SK-N-SH (cell line): ENCODE data around the gene XRN2. TPM values are rescaled to one million over a fixed set of nuclear protein-coding genes. Genes with fewer than 3 reads are reported as not detected.

ENCODE experiments used
- CTCF ChIA-PET: fragments of 300-600, 350-600 bp; formaldehyde crosslinking; extraction: SDS; loops from one replicate; lab custom pipeline; 2021; lab: Yijun Ruan, JAX
- POLR2A ChIA-PET: fragments of 350-600 bp; sonication (Branson Sonifier 250); formaldehyde crosslinking; extraction: SDS; loops from one replicate; lab custom pipeline; 2020; ENCODE audit warnings: antibody characterized with exemption, inconsistent platforms; lab: Yijun Ruan, JAX
- DNase-seq: peaks from one replicate; pipeline ENCODE4 v3.0.0; 2012
- H2AFZ ChIP-seq: fragments of 200-600 bp; sonication (generic); 2 replicates; pipeline ENCODE4 v1.8.1; 2016; ENCODE audit warnings: antibody characterized with exemption, mild to moderate bottlenecking, low read depth
- H3F3A ChIP-seq: fragments of 200-600 bp; sonication (generic); replicated peaks from 2 replicates; pipeline ENCODE3; 2016; ENCODE audit warnings: antibody characterized with exemption, mild to moderate bottlenecking; ENCODE audit not compliant: insufficient read depth
- H3K27ac ChIP-seq, 2 experiments: fragments of 200-500 bp in 1 of 2; fragments of 200-600 bp in 1 of 2; sonication (Bioruptor generic) in 1 of 2; sonication (generic), shearing (Covaris generic) in 1 of 2; 2 replicates each; pipeline versions ENCODE4 v1.5.1 to v1.6.1; 2014 to 2016; ENCODE audit warnings: low read depth in 2 of 2, inconsistent platforms in 1 of 2, low read length in 1 of 2, mild to moderate bottlenecking in 1 of 2, mixed read lengths in 1 of 2
- H3K27me3 ChIP-seq: fragments of 200-600 bp; sonication (generic), shearing (Covaris generic); 2 replicates; pipeline ENCODE4 v1.6.1; 2016; ENCODE audit warnings: mixed run types; ENCODE audit not compliant: insufficient read depth
- H3K36me3 ChIP-seq, 2 experiments: fragments of 200-500 bp in 1 of 2; fragments of 200-600 bp in 1 of 2; sonication (Bioruptor generic) in 1 of 2; sonication (generic) in 1 of 2; replicated peaks in 1 of 2; 2 replicates each; pipeline versions ENCODE3 to v1.5.1; 2014 to 2016; ENCODE audit warnings: low read length in 1 of 2, mild to moderate bottlenecking in 1 of 2; ENCODE audit not compliant: insufficient read depth in 2 of 2, control insufficient read depth in 1 of 2
- H3K4me1 ChIP-seq, 2 experiments: fragments of 200-500 bp in 1 of 2; fragments of 200-600 bp in 1 of 2; sonication (Bioruptor generic) in 1 of 2; sonication (generic), shearing (Covaris generic) in 1 of 2; 2 replicates each; pipeline versions ENCODE4 v1.5.1 to v1.6.1; 2014 to 2016; ENCODE audit warnings: low read depth in 1 of 2, low read length in 1 of 2, mixed run types in 1 of 2; ENCODE audit not compliant: insufficient read depth in 2 of 2, control insufficient read depth in 1 of 2
- H3K4me2 ChIP-seq: fragments of 200-600 bp; sonication (generic), shearing (Covaris generic); 2 replicates; pipeline ENCODE4 v1.6.1; 2017; ENCODE audit warnings: mixed run types
- H3K4me3 ChIP-seq, 2 experiments: fragments of 200-500 bp in 1 of 2; fragments of 200-600 bp in 1 of 2; sonication (Bioruptor generic) in 1 of 2; sonication (generic), shearing (Covaris generic) in 1 of 2; 2 replicates each; pipeline versions ENCODE4 v1.5.1 to v1.8.1; 2014 to 2016; ENCODE audit warnings: low read depth in 2 of 2, inconsistent platforms in 1 of 2, low read length in 1 of 2, mild to moderate bottlenecking in 1 of 2, mixed read lengths in 1 of 2, moderate library complexity in 1 of 2
- H3K79me2 ChIP-seq: fragments of 200-600 bp; sonication (generic); 2 replicates; pipeline ENCODE4 v1.8.1; 2017; ENCODE audit warnings: mild to moderate bottlenecking; ENCODE audit not compliant: insufficient read depth
- H3K9ac ChIP-seq: fragments of 200-600 bp; sonication (generic); 2 replicates; pipeline ENCODE4 v1.6.1; 2017; ENCODE audit warnings: mixed run types
- H3K9me2 ChIP-seq: fragments of 200-600 bp; sonication (generic); 2 replicates; pipeline ENCODE4 v1.6.1; 2017; ENCODE audit warnings: mixed run types
- H3K9me3 ChIP-seq: fragments of 200-600 bp; sonication (generic); 2 replicates; pipeline ENCODE4 v1.6.1; 2017; ENCODE audit warnings: mixed run types, mild to moderate bottlenecking, moderate library complexity
- H4K20me1 ChIP-seq: fragments of 200-600 bp; sonication (generic); 2 replicates; pipeline ENCODE4 v1.6.1; 2017; ENCODE audit warnings: mild to moderate bottlenecking, mixed run types; ENCODE audit not compliant: insufficient read depth
- CHD2 ChIP-seq: fragments of 150-350 bp; IDR thresholded peaks from 2 replicates; pipeline ENCODE4 v1.6.1; 2018; ENCODE audit warnings: low read length; ENCODE audit not compliant: partially characterized antibody
- EP300 ChIP-seq, 2 experiments: IDR thresholded peaks; 2 replicates each; pipeline versions ENCODE4 v1.4.0 to v1.6.1; 2012; ENCODE audit warnings: borderline replicate concordance in 1 of 2, low read depth in 1 of 2, low read length in 1 of 2
- EZH2phosphoT487 ChIP-seq: fragments of 200-600 bp; sonication (generic); IDR thresholded peaks from 2 replicates; pipeline ENCODE4 v1.6.1; 2017; ENCODE audit warnings: low read depth, mixed run types, mild to moderate bottlenecking, antibody characterized with exemption, moderate library complexity, borderline replicate concordance
- FOSL2 ChIP-seq: IDR thresholded peaks from 2 replicates; pipeline ENCODE4 v1.4.0; 2012; ENCODE audit warnings: low read depth, mild to moderate bottlenecking, moderate library complexity, borderline replicate concordance
- GATA2 ChIP-seq: sonication (generic); formaldehyde crosslinking; IDR thresholded peaks from 2 replicates; pipeline ENCODE4 v1.5.0; 2020; ENCODE audit warnings: mild to moderate bottlenecking, missing genetic modification reagents
- JUND ChIP-seq: IDR thresholded peaks from 2 replicates; pipeline ENCODE4 v1.4.0; 2012
- MXI1 ChIP-seq: IDR thresholded peaks from 2 replicates; pipeline ENCODE4 v1.6.1; 2012; ENCODE audit warnings: mild to moderate bottlenecking, low read depth, low read length, improper control_type of control experiment
- NRF1 ChIP-seq: IDR thresholded peaks from 2 replicates; pipeline ENCODE4 v1.6.1; 2012; ENCODE audit warnings: low read depth, mild to moderate bottlenecking, low read length
- TAF1 ChIP-seq: IDR thresholded peaks from 2 replicates; pipeline ENCODE4 v1.6.1; 2012; ENCODE audit warnings: low read depth, mild to moderate bottlenecking, low read length, moderate library complexity, borderline replicate concordance
- YY1 ChIP-seq: IDR thresholded peaks from 2 replicates; pipeline ENCODE4 v1.4.0; 2012; ENCODE audit warnings: low read depth, mild to moderate bottlenecking
- WGBS: methylation state at CpG from one replicate; pipeline ENCODE4 v1.1.6; 2017; ENCODE audit warnings: low lambda C conversion rate; 5-methylcytosine and 5-hydroxymethylcytosine counted together
- polyA plus RNA-seq, 3 experiments: library from polyadenylated mRNA; depleted of rRNA; stranded (reverse); fragments of >200 nt; gene quantifications; 2 replicates each; pipeline ENCODE4 v1.2.3, GENCODE V29; 2012
- TF ChIP-seq, protein P1 (sequence below): IDR thresholded peaks from 2 replicates; pipeline ENCODE4 v1.4.0; 2012; ENCODE audit warnings: low read depth
- TF ChIP-seq, protein P2 (sequence below): IDR thresholded peaks from 2 replicates; pipeline ENCODE4 v1.6.1; 2012; ENCODE audit warnings: mild to moderate bottlenecking, low read depth, low read length, moderate library complexity
- TF ChIP-seq, protein P3 (sequence below): fragments of 150-350 bp; IDR thresholded peaks from 2 replicates; pipeline ENCODE4 v1.6.1; 2017; ENCODE audit warnings: antibody characterized with exemption, low read length, low read depth, borderline replicate concordance
- TF ChIP-seq, protein P4 (sequence below): fragments of 200-600 bp; sonication (generic); IDR thresholded peaks from 2 replicates; pipeline ENCODE4 v1.6.1; 2017; ENCODE audit warnings: antibody characterized with exemption, mild to moderate bottlenecking, moderate library complexity

The XRN2 gene
- polyA plus RNA-seq, 1 of the 3 experiments (the other 2 are of a cell fraction): 44.5 TPM

DNA sequence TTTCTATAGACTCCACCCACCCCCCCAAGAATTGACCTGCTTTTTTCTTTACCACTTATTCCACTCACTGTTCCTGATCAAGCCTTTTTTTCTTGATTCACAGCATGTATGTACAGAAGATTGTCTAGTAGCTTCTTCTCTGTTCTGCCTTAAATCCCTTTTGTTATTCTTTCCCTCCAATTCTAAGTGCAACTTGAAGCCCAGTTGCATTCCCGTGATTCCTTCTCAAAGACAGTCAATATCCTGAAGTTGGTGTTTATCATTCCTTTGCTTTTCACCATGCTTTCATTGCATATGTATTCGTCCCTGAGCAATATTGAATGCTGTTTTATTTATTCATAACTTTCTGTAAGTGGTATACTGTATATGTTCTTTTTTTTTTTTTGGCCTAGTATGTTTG, 21.0 kb downstream of the XRN2 start (continued):
- TF ChIP-seq, protein P1, sequence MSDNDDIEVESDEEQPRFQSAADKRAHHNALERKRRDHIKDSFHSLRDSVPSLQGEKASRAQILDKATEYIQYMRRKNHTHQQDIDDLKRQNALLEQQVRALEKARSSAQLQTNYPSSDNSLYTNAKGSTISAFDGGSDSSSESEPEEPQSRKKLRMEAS: no peak
- TF ChIP-seq, all 33 proteins: peak for 0

GRCh38 chr20:21325296-21325695, 22.2 kb downstream of the XRN2 start:
- Histone ChIP-seq H3K4me2 (no peak overlapping the region), H3K4me1 (peaks cover 2 to 21% of the 10 kb centered on the region in 2 experiments; a peak in 3 of 4 replicates), H3K9me2 (no peaks in the 10 kb centered on the region), H3K4me3 (no peak overlapping the region), H3K79me2 (peaks cover 97% of the 10 kb centered on the region), H3K27ac (no peak overlapping the region), H3F3A (no peaks in the 10 kb centered on the region), H3K27me3 (no peaks in the 10 kb centered on the region), H3K9me3 (0 out of 2 replicates have a peak, but pooled peaks cover 5% of the 10 kb centered on the region), H3K9ac (no peak overlapping the region), H2AFZ (no peak overlapping the region), H4K20me1 (peaks cover 83% of the 10 kb centered on the region), H3K36me3 (peaks cover 15 to 17% of the 10 kb centered on the region in 2 experiments)
- no peak for DNase-seq
- POLR2A ChIA-PET: interaction anchor here (0.8 kb wide), 1 partner anchor 23 kb away, joined by 3 read pairs; no protein-coding TSS in a partner anchor
- TF ChIP-seq GATA2 (CRISPR knock-in tag) (no peak), CHD2 (no peak), MXI1 (no peak), FOSL2 (no peak)
- TF ChIP-seq, protein P2, sequence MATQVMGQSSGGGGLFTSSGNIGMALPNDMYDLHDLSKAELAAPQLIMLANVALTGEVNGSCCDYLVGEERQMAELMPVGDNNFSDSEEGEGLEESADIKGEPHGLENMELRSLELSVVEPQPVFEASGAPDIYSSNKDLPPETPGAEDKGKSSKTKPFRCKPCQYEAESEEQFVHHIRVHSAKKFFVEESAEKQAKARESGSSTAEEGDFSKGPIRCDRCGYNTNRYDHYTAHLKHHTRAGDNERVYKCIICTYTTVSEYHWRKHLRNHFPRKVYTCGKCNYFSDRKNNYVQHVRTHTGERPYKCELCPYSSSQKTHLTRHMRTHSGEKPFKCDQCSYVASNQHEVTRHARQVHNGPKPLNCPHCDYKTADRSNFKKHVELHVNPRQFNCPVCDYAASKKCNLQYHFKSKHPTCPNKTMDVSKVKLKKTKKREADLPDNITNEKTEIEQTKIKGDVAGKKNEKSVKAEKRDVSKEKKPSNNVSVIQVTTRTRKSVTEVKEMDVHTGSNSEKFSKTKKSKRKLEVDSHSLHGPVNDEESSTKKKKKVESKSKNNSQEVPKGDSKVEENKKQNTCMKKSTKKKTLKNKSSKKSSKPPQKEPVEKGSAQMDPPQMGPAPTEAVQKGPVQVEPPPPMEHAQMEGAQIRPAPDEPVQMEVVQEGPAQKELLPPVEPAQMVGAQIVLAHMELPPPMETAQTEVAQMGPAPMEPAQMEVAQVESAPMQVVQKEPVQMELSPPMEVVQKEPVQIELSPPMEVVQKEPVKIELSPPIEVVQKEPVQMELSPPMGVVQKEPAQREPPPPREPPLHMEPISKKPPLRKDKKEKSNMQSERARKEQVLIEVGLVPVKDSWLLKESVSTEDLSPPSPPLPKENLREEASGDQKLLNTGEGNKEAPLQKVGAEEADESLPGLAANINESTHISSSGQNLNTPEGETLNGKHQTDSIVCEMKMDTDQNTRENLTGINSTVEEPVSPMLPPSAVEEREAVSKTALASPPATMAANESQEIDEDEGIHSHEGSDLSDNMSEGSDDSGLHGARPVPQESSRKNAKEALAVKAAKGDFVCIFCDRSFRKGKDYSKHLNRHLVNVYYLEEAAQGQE: no peak
- CTCF ChIA-PET: interaction anchor here (1.0 kb wide), 1 partner anchor 12 kb away, joined by 3 read pairs; no protein-coding TSS in a partner anchor
- 100% methylated on average over 1 of the region's 1 CpG for WGBS

DNA sequence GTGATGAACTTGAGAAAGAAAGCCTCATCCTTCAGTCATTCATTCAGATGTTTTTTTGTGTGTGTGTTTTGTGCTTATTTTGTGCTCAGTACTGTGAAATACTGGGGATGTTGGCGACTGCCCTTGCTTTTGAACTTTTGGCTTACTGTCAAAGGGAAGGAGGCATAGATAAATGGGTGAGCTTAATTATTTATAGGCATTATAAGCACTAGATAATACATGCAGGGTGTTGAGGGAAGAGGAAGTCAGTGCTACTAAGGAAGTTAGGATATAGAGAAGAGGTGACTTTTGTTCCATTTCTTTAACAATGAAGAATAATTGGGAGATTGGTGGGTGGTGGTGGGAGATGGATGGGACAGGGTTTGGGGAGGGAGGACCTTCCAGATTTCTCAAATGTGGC, 23.6 kb downstream of the XRN2 start:
- POLR2A ChIA-PET: no interaction called here
- H3K4me3 ChIP-seq: no peak overlapping the region

More for the DNA sequence above, 23.6 kb downstream of the XRN2 start:
- H3F3A ChIP-seq: no peaks in the 10 kb centered on the region
- no peak for TF ChIP-seq JUND
- TF ChIP-seq NRF1: no peak
- TF ChIP-seq, protein P3, sequence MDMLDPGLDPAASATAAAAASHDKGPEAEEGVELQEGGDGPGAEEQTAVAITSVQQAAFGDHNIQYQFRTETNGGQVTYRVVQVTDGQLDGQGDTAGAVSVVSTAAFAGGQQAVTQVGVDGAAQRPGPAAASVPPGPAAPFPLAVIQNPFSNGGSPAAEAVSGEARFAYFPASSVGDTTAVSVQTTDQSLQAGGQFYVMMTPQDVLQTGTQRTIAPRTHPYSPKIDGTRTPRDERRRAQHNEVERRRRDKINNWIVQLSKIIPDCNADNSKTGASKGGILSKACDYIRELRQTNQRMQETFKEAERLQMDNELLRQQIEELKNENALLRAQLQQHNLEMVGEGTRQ: no peak
- no peak for TF ChIP-seq MXI1
- no peak for TF ChIP-seq CHD2
- TF ChIP-seq EZH2phosphoT487: no peak
- no peak for TF ChIP-seq TAF1
- no peak for TF ChIP-seq YY1
- TF ChIP-seq, protein P4, sequence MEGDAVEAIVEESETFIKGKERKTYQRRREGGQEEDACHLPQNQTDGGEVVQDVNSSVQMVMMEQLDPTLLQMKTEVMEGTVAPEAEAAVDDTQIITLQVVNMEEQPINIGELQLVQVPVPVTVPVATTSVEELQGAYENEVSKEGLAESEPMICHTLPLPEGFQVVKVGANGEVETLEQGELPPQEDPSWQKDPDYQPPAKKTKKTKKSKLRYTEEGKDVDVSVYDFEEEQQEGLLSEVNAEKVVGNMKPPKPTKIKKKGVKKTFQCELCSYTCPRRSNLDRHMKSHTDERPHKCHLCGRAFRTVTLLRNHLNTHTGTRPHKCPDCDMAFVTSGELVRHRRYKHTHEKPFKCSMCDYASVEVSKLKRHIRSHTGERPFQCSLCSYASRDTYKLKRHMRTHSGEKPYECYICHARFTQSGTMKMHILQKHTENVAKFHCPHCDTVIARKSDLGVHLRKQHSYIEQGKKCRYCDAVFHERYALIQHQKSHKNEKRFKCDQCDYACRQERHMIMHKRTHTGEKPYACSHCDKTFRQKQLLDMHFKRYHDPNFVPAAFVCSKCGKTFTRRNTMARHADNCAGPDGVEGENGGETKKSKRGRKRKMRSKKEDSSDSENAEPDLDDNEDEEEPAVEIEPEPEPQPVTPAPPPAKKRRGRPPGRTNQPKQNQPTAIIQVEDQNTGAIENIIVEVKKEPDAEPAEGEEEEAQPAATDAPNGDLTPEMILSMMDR: no peak
- TF ChIP-seq, protein P1: no peak
- no peak for TF ChIP-seq EP300 (IDR thresholded peaks at IDR 0.05; ENCODE audit: borderline replicate concordance in 1 of 2, low read depth in 1 of 2, low read length in 1 of 2)
- TF ChIP-seq FOSL2: no peak
- no peaks in the 10 kb centered on the region for H3K9me2 ChIP-seq
- DNase-seq: no peak
- CTCF ChIA-PET: interaction anchor here (0.5 kb wide), 1 partner anchor 64 kb away, joined by 3 read pairs; no protein-coding TSS in a partner anchor
- H3K27ac ChIP-seq: no peak overlapping the region
- no peaks in the 10 kb centered on the region for H3K27me3 ChIP-seq
- H3K9me3 ChIP-seq: 0 out of 2 replicates have a peak, but pooled peaks cover 2% of the 10 kb centered on the region
- peaks cover 2 to 21% of the 10 kb centered on the region in 2 experiments; a peak in 3 of 4 replicates for H3K4me1 ChIP-seq
- H3K4me2 ChIP-seq: no peak overlapping the region
- H3K79me2 ChIP-seq: peaks cover 88% of the 10 kb centered on the region
- peaks cover 69% of the 10 kb centered on the region for H4K20me1 ChIP-seq
- H3K9ac ChIP-seq: no peak overlapping the region
- no peak overlapping the region for H2AFZ ChIP-seq
- peaks cover 27 to 29% of the 10 kb centered on the region in 2 experiments for H3K36me3 ChIP-seq
- 96% methylated on average over 1 of the region's 1 CpG for WGBS
